Measurements from ENCODE around the gene CDH23.

Gene CDH23

DNA sequence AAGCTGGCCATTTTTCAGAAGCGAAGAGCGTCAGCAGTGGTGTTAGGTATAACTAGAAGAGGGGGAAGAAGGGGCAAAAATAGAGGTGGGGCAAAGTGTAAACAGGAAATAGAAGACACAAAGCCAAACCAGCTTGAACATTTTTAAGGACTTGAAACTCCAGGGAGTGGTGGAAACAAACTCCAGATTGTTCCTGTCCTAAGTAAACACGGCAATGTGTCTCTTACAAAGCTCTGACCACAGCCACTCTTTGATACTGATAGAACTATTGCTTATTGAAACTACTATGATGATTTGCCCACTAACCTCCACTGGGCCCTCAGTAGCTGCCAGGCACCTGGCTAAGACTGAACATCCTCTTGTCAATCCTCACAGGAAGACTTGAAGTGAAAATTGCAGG lies 20.8 kb upstream of the CDH23 start:
- no peak for TF ChIP-seq ZNF70 (CRISPR knock-in tag; IDR thresholded peaks at IDR 0.05)
- no peak for TF ChIP-seq GLIS3 (CRISPR knock-in tag; IDR thresholded peaks at IDR 0.05)
- TF ChIP-seq PPARA (CRISPR knock-in tag; IDR thresholded peaks at IDR 0.05; ENCODE audit: borderline replicate concordance): no peak
- no peak for TF ChIP-seq ARNTL (CRISPR knock-in tag; IDR thresholded peaks at IDR 0.05; ENCODE audit: borderline replicate concordance, low read depth)
- no peak for TF ChIP-seq OSR1 (CRISPR knock-in tag; IDR thresholded peaks at IDR 0.05)
- no peak for TF ChIP-seq BACH2 (CRISPR knock-in tag; IDR thresholded peaks at IDR 0.05; ENCODE audit: borderline replicate concordance)
- TF ChIP-seq SNAI2 (CRISPR knock-in tag; IDR thresholded peaks at IDR 0.05): no peak
- TF ChIP-seq, protein P1, sequence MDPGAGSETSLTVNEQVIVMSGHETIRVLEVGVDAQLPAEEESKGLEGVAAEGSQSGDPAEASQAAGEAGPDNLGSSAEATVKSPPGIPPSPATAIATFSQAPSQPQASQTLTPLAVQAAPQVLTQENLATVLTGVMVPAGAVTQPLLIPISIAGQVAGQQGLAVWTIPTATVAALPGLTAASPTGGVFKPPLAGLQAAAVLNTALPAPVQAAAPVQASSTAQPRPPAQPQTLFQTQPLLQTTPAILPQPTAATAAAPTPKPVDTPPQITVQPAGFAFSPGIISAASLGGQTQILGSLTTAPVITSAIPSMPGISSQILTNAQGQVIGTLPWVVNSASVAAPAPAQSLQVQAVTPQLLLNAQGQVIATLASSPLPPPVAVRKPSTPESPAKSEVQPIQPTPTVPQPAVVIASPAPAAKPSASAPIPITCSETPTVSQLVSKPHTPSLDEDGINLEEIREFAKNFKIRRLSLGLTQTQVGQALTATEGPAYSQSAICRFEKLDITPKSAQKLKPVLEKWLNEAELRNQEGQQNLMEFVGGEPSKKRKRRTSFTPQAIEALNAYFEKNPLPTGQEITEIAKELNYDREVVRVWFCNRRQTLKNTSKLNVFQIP (CRISPR knock-in tag; IDR thresholded peaks at IDR 0.05; ENCODE audit: borderline replicate concordance, low read depth): no peak
- no peak for TF ChIP-seq ZNF565 (CRISPR knock-in tag; conservative IDR thresholded peaks at IDR 0.05; ENCODE audit: low read depth)
- TF ChIP-seq, protein P2, sequence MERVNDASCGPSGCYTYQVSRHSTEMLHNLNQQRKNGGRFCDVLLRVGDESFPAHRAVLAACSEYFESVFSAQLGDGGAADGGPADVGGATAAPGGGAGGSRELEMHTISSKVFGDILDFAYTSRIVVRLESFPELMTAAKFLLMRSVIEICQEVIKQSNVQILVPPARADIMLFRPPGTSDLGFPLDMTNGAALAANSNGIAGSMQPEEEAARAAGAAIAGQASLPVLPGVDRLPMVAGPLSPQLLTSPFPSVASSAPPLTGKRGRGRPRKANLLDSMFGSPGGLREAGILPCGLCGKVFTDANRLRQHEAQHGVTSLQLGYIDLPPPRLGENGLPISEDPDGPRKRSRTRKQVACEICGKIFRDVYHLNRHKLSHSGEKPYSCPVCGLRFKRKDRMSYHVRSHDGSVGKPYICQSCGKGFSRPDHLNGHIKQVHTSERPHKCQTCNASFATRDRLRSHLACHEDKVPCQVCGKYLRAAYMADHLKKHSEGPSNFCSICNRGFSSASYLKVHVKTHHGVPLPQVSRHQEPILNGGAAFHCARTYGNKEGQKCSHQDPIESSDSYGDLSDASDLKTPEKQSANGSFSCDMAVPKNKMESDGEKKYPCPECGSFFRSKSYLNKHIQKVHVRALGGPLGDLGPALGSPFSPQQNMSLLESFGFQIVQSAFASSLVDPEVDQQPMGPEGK (CRISPR knock-in tag; IDR thresholded peaks at IDR 0.05; ENCODE audit: borderline replicate concordance): no peak
- TF ChIP-seq RARB (CRISPR knock-in tag; IDR thresholded peaks at IDR 0.05): no peak
- TF ChIP-seq ZNF8 (CRISPR knock-in tag; IDR thresholded peaks at IDR 0.05): no peak

DNA sequence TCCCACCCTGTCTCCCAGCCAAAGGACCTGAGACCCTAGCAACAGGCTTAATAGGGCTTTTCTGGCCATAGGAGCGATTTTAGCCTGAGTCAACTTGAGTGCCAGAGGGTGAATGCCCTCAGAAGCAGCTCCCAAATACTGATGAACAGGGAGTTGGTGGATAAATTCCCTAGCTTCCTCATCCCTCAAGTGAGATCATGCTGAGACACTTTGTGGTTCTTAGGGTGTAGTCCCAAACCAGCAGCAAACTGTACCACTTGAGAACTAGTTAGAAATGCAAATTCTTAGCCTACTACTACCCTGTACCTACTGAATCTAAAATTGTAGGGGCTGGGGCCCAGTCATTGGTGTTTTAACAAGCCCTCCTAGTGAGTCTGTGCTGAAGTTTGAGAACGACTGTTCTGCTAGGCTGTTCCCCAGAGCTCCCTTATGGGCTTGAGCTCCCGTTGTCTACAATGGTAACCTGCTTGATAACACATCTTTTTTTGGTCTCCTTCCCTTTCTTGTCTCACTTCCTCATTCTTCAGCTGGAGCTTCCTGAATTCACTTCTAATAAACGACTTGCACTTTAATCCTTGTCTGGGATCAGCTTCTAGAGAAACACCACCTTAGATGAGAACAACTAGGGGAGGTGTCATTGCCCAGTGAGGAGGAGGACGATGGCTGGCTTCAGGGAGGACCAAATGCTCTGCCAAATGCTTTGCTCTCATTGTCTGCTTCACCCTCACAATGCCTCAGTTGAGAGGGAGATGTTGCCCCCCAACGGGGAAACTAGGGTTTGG lies 18.2 kb upstream of the CDH23 start:
- TF ChIP-seq BACH2 (CRISPR knock-in tag; IDR thresholded peaks at IDR 0.05; ENCODE audit: borderline replicate concordance) (no peak), ESRRG (CRISPR knock-in tag; IDR thresholded peaks at IDR 0.05) (no peak), SNAI2 (CRISPR knock-in tag; IDR thresholded peaks at IDR 0.05) (no peak), ZNF565 (CRISPR knock-in tag; conservative IDR thresholded peaks at IDR 0.05; ENCODE audit: low read depth) (no peak), CSDC2 (CRISPR knock-in tag; IDR thresholded peaks at IDR 0.05) (no peak)

More for the DNA sequence above, 20.8 kb upstream of the CDH23 start:
- no peak for ATAC-seq

DNA sequence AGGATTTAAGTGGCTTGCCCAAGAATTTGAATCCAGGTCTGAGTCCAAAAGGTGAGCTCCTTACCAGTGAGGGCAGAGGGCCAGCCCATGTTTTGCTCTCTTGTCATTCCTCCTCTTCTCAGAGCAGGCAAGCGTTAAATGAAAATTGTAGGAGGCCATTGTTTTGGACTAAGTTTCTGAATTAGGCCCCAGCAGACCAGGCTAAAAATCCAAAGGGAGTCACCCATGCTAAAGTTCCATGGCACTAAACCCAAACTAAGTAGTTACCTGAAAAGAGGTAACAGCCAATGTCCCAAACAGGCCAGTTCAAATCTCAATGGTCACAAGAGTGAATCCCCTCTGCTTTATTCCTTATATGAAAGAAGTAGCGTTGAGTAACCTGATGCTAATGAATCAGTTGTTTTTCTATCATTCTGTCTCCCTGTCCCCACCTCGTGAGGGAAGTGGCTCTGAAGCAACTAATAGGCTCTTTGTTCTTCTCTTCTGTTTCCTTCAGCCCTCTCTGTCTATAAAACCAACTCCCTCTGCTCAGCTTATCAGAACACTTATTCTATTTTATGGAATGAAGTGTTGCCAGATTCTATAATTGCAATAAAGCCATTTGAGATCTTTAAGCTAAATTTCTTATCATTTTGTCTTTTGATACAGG lies 17.5 kb upstream of the CDH23 start:
- no peak for ATAC-seq
- TF ChIP-seq TCF4 (CRISPR knock-in tag; IDR thresholded peaks at IDR 0.05; ENCODE audit: borderline replicate concordance) (no peak), ZNF565 (CRISPR knock-in tag; conservative IDR thresholded peaks at IDR 0.05; ENCODE audit: low read depth) (no peak), ZFP30 (CRISPR knock-in tag; IDR thresholded peaks at IDR 0.05) (no peak), OSR1 (CRISPR knock-in tag; IDR thresholded peaks at IDR 0.05) (no peak), CSDC2 (CRISPR knock-in tag; IDR thresholded peaks at IDR 0.05) (no peak), TOX (CRISPR knock-in tag; IDR thresholded peaks at IDR 0.05; ENCODE audit: borderline replicate concordance) (no peak), PPARA (CRISPR knock-in tag; IDR thresholded peaks at IDR 0.05; ENCODE audit: borderline replicate concordance) (no peak), ZNF70 (CRISPR knock-in tag; IDR thresholded peaks at IDR 0.05) (no peak), ISL1 (CRISPR knock-in tag; IDR thresholded peaks at IDR 0.05) (no peak), RARB (CRISPR knock-in tag; IDR thresholded peaks at IDR 0.05) (no peak), ZNF8 (CRISPR knock-in tag; IDR thresholded peaks at IDR 0.05) (no peak), ZFP3 (CRISPR knock-in tag; IDR thresholded peaks at IDR 0.05) (no peak), SNAI2 (CRISPR knock-in tag; IDR thresholded peaks at IDR 0.05) (no peak), ARNTL (CRISPR knock-in tag; IDR thresholded peaks at IDR 0.05; ENCODE audit: borderline replicate concordance, low read depth) (no peak), ESRRG (CRISPR knock-in tag; IDR thresholded peaks at IDR 0.05) (no peak), GLIS3 (CRISPR knock-in tag; IDR thresholded peaks at IDR 0.05) (no peak)
- TF ChIP-seq, protein P2 (CRISPR knock-in tag; IDR thresholded peaks at IDR 0.05; ENCODE audit: borderline replicate concordance): no peak
- TF ChIP-seq, protein P3, sequence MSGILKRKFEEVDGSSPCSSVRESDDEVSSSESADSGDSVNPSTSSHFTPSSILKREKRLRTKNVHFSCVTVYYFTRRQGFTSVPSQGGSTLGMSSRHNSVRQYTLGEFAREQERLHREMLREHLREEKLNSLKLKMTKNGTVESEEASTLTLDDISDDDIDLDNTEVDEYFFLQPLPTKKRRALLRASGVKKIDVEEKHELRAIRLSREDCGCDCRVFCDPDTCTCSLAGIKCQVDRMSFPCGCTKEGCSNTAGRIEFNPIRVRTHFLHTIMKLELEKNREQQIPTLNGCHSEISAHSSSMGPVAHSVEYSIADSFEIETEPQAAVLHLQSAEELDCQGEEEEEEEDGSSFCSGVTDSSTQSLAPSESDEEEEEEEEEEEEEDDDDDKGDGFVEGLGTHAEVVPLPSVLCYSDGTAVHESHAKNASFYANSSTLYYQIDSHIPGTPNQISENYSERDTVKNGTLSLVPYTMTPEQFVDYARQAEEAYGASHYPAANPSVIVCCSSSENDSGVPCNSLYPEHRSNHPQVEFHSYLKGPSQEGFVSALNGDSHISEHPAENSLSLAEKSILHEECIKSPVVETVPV (CRISPR knock-in tag; IDR thresholded peaks at IDR 0.05): no peak
- TF ChIP-seq, protein P4, sequence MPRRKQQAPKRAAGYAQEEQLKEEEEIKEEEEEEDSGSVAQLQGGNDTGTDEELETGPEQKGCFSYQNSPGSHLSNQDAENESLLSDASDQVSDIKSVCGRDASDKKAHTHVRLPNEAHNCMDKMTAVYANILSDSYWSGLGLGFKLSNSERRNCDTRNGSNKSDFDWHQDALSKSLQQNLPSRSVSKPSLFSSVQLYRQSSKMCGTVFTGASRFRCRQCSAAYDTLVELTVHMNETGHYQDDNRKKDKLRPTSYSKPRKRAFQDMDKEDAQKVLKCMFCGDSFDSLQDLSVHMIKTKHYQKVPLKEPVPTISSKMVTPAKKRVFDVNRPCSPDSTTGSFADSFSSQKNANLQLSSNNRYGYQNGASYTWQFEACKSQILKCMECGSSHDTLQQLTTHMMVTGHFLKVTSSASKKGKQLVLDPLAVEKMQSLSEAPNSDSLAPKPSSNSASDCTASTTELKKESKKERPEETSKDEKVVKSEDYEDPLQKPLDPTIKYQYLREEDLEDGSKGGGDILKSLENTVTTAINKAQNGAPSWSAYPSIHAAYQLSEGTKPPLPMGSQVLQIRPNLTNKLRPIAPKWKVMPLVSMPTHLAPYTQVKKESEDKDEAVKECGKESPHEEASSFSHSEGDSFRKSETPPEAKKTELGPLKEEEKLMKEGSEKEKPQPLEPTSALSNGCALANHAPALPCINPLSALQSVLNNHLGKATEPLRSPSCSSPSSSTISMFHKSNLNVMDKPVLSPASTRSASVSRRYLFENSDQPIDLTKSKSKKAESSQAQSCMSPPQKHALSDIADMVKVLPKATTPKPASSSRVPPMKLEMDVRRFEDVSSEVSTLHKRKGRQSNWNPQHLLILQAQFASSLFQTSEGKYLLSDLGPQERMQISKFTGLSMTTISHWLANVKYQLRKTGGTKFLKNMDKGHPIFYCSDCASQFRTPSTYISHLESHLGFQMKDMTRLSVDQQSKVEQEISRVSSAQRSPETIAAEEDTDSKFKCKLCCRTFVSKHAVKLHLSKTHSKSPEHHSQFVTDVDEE (CRISPR knock-in tag; IDR thresholded peaks at IDR 0.05): no peak
- TF ChIP-seq, protein P5, sequence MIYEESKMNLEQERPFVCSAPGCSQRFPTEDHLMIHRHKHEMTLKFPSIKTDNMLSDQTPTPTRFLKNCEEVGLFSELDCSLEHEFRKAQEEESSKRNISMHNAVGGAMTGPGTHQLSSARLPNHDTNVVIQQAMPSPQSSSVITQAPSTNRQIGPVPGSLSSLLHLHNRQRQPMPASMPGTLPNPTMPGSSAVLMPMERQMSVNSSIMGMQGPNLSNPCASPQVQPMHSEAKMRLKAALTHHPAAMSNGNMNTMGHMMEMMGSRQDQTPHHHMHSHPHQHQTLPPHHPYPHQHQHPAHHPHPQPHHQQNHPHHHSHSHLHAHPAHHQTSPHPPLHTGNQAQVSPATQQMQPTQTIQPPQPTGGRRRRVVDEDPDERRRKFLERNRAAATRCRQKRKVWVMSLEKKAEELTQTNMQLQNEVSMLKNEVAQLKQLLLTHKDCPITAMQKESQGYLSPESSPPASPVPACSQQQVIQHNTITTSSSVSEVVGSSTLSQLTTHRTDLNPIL (CRISPR knock-in tag; IDR thresholded peaks at IDR 0.05; ENCODE audit: low read depth): no peak

More for the DNA sequence above, 18.2 kb upstream of the CDH23 start:
- no peak for ATAC-seq
